Liver (tissue), 9 donors: ENCODE measurements around the gene GLOD4. TPM values are rescaled to one million over a fixed set of nuclear protein-coding genes. Genes with fewer than 3 reads are reported as not detected.

Experiments used
- DNase-seq: peaks from one replicate; pipeline ENCODE4 v3.0.0-alpha.2; 2017; ENCODE audit warnings: low spot score
- H3K27ac ChIP-seq, 2 donors: one replicate each; pipeline ENCODE4 v1.7.0; 2013; ENCODE audit warnings: inconsistent platforms in 2 of 2, low read length in 2 of 2, control low read depth in 1 of 2, low read depth in 1 of 2, mild to moderate bottlenecking in 1 of 2
- H3K27me3 ChIP-seq, 4 donors: one replicate each; pipeline versions ENCODE4 v1.6.1 to v1.7.0; 2013; ENCODE audit warnings: low read length in 3 of 4, inconsistent platforms in 1 of 4, mild to moderate bottlenecking in 1 of 4, moderate library complexity in 1 of 4; ENCODE audit not compliant: control insufficient read depth in 4 of 4, insufficient read depth in 4 of 4
- H3K36me3 ChIP-seq, 4 donors: one replicate each; pipeline versions ENCODE4 v1.6.1 to v1.7.0; 2013; ENCODE audit warnings: low read length in 3 of 4, mild to moderate bottlenecking in 3 of 4, low read depth in 1 of 4, moderate library complexity in 1 of 4; ENCODE audit not compliant: control insufficient read depth in 4 of 4, insufficient read depth in 3 of 4
- H3K4me1 ChIP-seq, 4 donors: one replicate each; pipeline versions ENCODE4 v1.6.1 to v1.7.0; 2013; ENCODE audit warnings: low read length in 3 of 4, mild to moderate bottlenecking in 3 of 4, moderate library complexity in 1 of 4; ENCODE audit not compliant: control insufficient read depth in 4 of 4, insufficient read depth in 4 of 4
- H3K4me3 ChIP-seq, 3 donors: one replicate each; pipeline versions ENCODE4 v1.6.1 to v1.7.0; 2013; ENCODE audit warnings: low read length in 3 of 3, control low read depth in 1 of 3, low read depth in 1 of 3, mild to moderate bottlenecking in 1 of 3
- H3K9ac ChIP-seq, 2 donors: one replicate each; pipeline ENCODE4 v1.7.0; 2013; ENCODE audit warnings: low read length in 2 of 2, mild to moderate bottlenecking in 2 of 2, moderate library complexity in 2 of 2, control low read depth in 1 of 2, low read depth in 1 of 2
- H3K9me3 ChIP-seq, 4 donors: one replicate each; pipeline versions ENCODE4 v1.6.1 to v1.7.0; 2013; ENCODE audit warnings: low read length in 3 of 4; ENCODE audit not compliant: control insufficient read depth in 4 of 4
- ATF3 ChIP-seq: IDR thresholded peaks from 2 replicates; pipeline ENCODE4 v1.6.1; 2016; ENCODE audit warnings: antibody characterized with exemption
- EGR1 ChIP-seq, 2 donors: IDR thresholded peaks; 2 replicates each; pipeline ENCODE4 v1.6.1; 2016 to 2018; ENCODE audit warnings: antibody characterized with exemption in 2 of 2, low read depth in 2 of 2
- FOXA1 ChIP-seq: IDR thresholded peaks from 2 replicates; pipeline ENCODE4 v1.6.1; 2016; ENCODE audit warnings: antibody characterized with exemption
- FOXA2 ChIP-seq: IDR thresholded peaks from 2 replicates; pipeline ENCODE4 v1.6.1; 2016; ENCODE audit warnings: antibody characterized with exemption
- GABPA ChIP-seq, 2 donors: IDR thresholded peaks in 1 of 2; conservative IDR thresholded peaks in 1 of 2; 2 replicates each; pipeline ENCODE4 v1.6.1; 2016; ENCODE audit warnings: antibody characterized with exemption in 2 of 2, mild to moderate bottlenecking in 1 of 2, moderate library complexity in 1 of 2
- HNF4A ChIP-seq, 2 donors: conservative IDR thresholded peaks; 2 replicates each; pipeline ENCODE4 v1.6.1; 2016; ENCODE audit warnings: antibody characterized with exemption in 2 of 2, mild to moderate bottlenecking in 2 of 2
- JUND ChIP-seq, 2 donors: IDR thresholded peaks; 2 replicates each; pipeline ENCODE4 v1.6.1; 2016; ENCODE audit warnings: antibody characterized with exemption in 2 of 2
- MAX ChIP-seq: IDR thresholded peaks from 2 replicates; pipeline ENCODE4 v1.6.1; 2016; ENCODE audit warnings: antibody characterized with exemption
- NR2F2 ChIP-seq: IDR thresholded peaks from 2 replicates; pipeline ENCODE4 v1.6.1; 2016; ENCODE audit warnings: antibody characterized with exemption
- RAD21 ChIP-seq, 2 donors: IDR thresholded peaks; 2 replicates each; pipeline ENCODE4 v1.6.1; 2016; ENCODE audit warnings: antibody characterized with exemption in 2 of 2, mild to moderate bottlenecking in 2 of 2
- REST ChIP-seq: IDR thresholded peaks from 2 replicates; pipeline ENCODE4 v1.6.1; 2016; ENCODE audit warnings: antibody characterized with exemption, mild to moderate bottlenecking
- RXRA ChIP-seq, 2 donors: IDR thresholded peaks; 2 replicates each; pipeline ENCODE4 v1.6.1; 2017 to 2018; ENCODE audit warnings: antibody characterized with exemption in 2 of 2, mild to moderate bottlenecking in 1 of 2
- SP1 ChIP-seq: IDR thresholded peaks from 2 replicates; pipeline ENCODE4 v1.6.1; 2018; ENCODE audit warnings: antibody characterized with exemption, mild to moderate bottlenecking
- YY1 ChIP-seq: IDR thresholded peaks from 2 replicates; pipeline ENCODE4 v1.6.1; 2016; ENCODE audit warnings: antibody characterized with exemption, mild to moderate bottlenecking
- WGBS: extraction: QIAGEN DNeasy Blood & Tissue Kit; methylation state at CpG from one replicate; pipeline ENCODE4 v1.1.7; 2013; 5-methylcytosine and 5-hydroxymethylcytosine counted together
- polyA plus RNA-seq, 2 donors: library from polyadenylated mRNA; stranded (reverse) in 1 of 2; unstranded in 1 of 2; fragments of 200-250 nt in 1 of 2; fragments of >200 nt in 1 of 2; fragmentation: Nextera tagmentation in 1 of 2; extraction: Ambion mirVana in 1 of 2; gene quantifications; one replicate each; pipeline versions ENCODE4 v1.2.1 to v1.2.3, GENCODE V29; 2013 to 2015
- total RNA-seq, 2 donors: library from RNA; depleted of rRNA; stranded (reverse); fragments of >200 nt; gene quantifications; one replicate each; pipeline ENCODE4 v1.2.3, GENCODE V29; 2014
- TF ChIP-seq, protein P1 (sequence below): IDR thresholded peaks from 2 replicates; pipeline ENCODE4 v1.6.1; 2016; ENCODE audit warnings: antibody characterized with exemption
- donor health status: healthy.
- donor health status: healthy.
- donor health status: healthy.
- donor health status: healthy.
- donor health status: healthy.

Gene GLOD4
- total and polyA plus RNA-seq, 4 donors, result 26.1 to 50.5 (median 39.0) TPM

- Histone ChIP-seq H3K27ac (no peak overlapping the region), H3K4me3 (no peak overlapping the region), H3K9ac (no peak overlapping the region), H3K4me1 (no peaks in the 10 kb centered on the region), H3K27me3 (no peaks in the 10 kb centered on the region), H3K9me3 (no peaks in the 10 kb centered on the region), H3K36me3 (peaks cover 0 to 4% (median 1%) of the 10 kb centered on the region in 4 donors)
- no peak for DNase-seq
- 95% methylated on average over 20 of the region's 20 CpGs for WGBS
- TF ChIP-seq EGR1 (IDR thresholded peaks at IDR 0.05; ENCODE audit: low read depth in 2 of 2) (no peak), MAX (no peak), GABPA (IDR thresholded peaks at IDR 0.05 in 1 of 2, conservative IDR thresholded peaks at IDR 0.05 in 1 of 2) (no peak), FOXA2 (no peak), ATF3 (no peak), HNF4A (conservative IDR thresholded peaks at IDR 0.05) (no peak), SP1 (no peak), JUND (IDR thresholded peaks at IDR 0.05) (no peak)
- TF ChIP-seq, protein P1, sequence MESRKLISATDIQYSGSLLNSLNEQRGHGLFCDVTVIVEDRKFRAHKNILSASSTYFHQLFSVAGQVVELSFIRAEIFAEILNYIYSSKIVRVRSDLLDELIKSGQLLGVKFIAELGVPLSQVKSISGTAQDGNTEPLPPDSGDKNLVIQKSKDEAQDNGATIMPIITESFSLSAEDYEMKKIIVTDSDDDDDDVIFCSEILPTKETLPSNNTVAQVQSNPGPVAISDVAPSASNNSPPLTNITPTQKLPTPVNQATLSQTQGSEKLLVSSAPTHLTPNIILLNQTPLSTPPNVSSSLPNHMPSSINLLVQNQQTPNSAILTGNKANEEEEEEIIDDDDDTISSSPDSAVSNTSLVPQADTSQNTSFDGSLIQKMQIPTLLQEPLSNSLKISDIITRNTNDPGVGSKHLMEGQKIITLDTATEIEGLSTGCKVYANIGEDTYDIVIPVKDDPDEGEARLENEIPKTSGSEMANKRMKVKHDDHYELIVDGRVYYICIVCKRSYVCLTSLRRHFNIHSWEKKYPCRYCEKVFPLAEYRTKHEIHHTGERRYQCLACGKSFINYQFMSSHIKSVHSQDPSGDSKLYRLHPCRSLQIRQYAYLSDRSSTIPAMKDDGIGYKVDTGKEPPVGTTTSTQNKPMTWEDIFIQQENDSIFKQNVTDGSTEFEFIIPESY, result no peak
Measured at GRCh38 chr17:814371-814770, 32.3 kb upstream of the GLOD4 start.

DNA sequence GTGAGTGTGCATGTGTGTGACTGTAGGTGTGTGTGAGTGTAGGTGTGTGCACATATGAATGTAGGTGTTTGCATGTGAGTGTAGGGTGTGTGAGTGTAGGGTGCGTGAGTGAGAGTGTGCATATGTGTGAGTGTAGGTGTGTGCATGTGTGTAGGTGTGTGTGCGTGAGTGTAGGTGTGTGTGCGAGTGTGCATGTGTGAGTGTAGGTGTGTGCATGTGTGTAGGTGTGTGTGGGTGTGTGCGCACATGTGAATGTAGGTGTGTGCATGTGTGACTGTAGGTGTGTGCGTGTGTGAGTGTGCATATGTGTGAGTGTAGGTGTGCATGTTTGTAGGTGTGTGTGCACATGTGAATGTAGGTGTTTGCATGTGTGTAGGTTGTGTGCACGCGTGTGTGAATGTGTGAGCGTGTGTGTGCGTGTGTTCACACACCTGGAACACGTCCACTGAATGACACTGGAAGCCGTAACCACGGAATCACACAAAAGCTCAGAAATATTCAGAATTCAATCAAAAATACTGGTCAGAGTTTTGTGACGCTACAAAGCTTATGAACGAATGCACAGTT lies 30.6 kb upstream of the GLOD4 start:
- DNase-seq, result no peak
- H3K27ac ChIP-seq, result no peak overlapping the region
- WGBS, result 94% methylated on average over 14 of the region's 14 CpGs
- no peak for TF ChIP-seq MAX
- no peak for TF ChIP-seq REST
- no peak for TF ChIP-seq HNF4A (conservative IDR thresholded peaks at IDR 0.05)
- TF ChIP-seq, protein P1, result no peak
- no peak for TF ChIP-seq RAD21 (IDR thresholded peaks at IDR 0.05)
- no peak for TF ChIP-seq SP1
- TF ChIP-seq FOXA1, result no peak
- TF ChIP-seq NR2F2, result no peak
- TF ChIP-seq RXRA (IDR thresholded peaks at IDR 0.05), result no peak
- no peak for TF ChIP-seq YY1
- TF ChIP-seq ATF3, result no peak
- no peak for TF ChIP-seq EGR1 (IDR thresholded peaks at IDR 0.05; ENCODE audit: low read depth in 2 of 2)
- no peaks in the 10 kb centered on the region for H3K27me3 ChIP-seq
- H3K4me3 ChIP-seq, result no peak overlapping the region
- no peak overlapping the region for H3K9ac ChIP-seq
- no peaks in the 10 kb centered on the region for H3K4me1 ChIP-seq
- H3K36me3 ChIP-seq, result peaks cover 0 to 4% (median 1%) of the 10 kb centered on the region in 4 donors
- no peaks in the 10 kb centered on the region for H3K9me3 ChIP-seq
